ENCODE data around the gene MAML3.

MAML3 gene

GRCh38 chr4:139719381-139720101 lies 434.4 kb downstream of the MAML3 start:
- Histone ChIP-seq H3K4me1 (peaks cover 0 to 7% (median 0%) of the 10 kb centered on the region in 4 donors), H3K4me3 (no peak overlapping the region), H3K9me3 (no peaks in the 10 kb centered on the region), H3K27ac (no peak overlapping the region), H3K27me3 (no peaks in the 10 kb centered on the region), H3K36me3 (peaks cover 10 to 29% (median 24%) of the 10 kb centered on the region in 3 donors)
- DNase-seq: no peak
- intact Hi-C loops (cut with DNase I; ENCODE audit: low total_unique reads): no loop called here
- TF ChIP-seq, protein P1, sequence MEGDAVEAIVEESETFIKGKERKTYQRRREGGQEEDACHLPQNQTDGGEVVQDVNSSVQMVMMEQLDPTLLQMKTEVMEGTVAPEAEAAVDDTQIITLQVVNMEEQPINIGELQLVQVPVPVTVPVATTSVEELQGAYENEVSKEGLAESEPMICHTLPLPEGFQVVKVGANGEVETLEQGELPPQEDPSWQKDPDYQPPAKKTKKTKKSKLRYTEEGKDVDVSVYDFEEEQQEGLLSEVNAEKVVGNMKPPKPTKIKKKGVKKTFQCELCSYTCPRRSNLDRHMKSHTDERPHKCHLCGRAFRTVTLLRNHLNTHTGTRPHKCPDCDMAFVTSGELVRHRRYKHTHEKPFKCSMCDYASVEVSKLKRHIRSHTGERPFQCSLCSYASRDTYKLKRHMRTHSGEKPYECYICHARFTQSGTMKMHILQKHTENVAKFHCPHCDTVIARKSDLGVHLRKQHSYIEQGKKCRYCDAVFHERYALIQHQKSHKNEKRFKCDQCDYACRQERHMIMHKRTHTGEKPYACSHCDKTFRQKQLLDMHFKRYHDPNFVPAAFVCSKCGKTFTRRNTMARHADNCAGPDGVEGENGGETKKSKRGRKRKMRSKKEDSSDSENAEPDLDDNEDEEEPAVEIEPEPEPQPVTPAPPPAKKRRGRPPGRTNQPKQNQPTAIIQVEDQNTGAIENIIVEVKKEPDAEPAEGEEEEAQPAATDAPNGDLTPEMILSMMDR (IDR thresholded peaks at IDR 0.05): no peak

DNA sequence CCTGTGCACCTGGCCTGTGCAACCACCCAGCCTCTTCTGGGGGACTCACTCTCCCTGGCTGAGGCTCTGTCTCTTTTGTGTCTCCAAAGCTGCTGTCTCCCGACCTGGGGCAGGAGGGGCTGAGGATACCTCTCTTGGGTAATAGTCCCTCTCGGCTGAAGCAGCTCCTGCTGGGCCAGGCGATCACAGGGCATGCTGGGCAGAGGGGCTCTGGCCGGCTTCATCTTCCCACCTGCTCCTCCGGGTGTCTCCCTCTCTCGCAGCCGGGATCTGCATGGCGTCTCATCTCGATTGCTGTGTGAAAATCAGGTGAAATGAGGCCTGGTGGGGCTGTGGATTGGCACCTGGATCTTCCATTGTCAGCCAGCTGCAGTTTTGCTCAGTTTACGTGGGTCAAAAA lies 435.2 kb downstream of the MAML3 start:
- TF ChIP-seq, protein P1 (IDR thresholded peaks at IDR 0.05): no peak
- peaks cover 10 to 29% (median 24%) of the 10 kb centered on the region in 3 donors for H3K36me3 ChIP-seq
- H3K4me1 ChIP-seq: peaks cover 0 to 7% (median 0%) of the 10 kb centered on the region in 4 donors
- no peak overlapping the region for H3K4me3 ChIP-seq
- intact Hi-C loops (cut with DNase I; ENCODE audit: low total_unique reads): no loop called here
- no peak overlapping the region for H3K27ac ChIP-seq
- no peaks in the 10 kb centered on the region for H3K9me3 ChIP-seq
- DNase-seq: no peak
- H3K27me3 ChIP-seq: no peaks in the 10 kb centered on the region

- peaks cover 0 to 7% (median 0%) of the 10 kb centered on the region in 4 donors for H3K4me1 ChIP-seq
- H3K27ac ChIP-seq: no peak overlapping the region
- DNase-seq: no peak
- peaks cover 10 to 29% (median 24%) of the 10 kb centered on the region in 3 donors for H3K36me3 ChIP-seq
- no peaks in the 10 kb centered on the region for H3K9me3 ChIP-seq
- intact Hi-C loops (cut with DNase I; ENCODE audit: low total_unique reads): no loop called here
- H3K27me3 ChIP-seq: no peaks in the 10 kb centered on the region
- no peak overlapping the region for H3K4me3 ChIP-seq
- TF ChIP-seq, protein P1 (IDR thresholded peaks at IDR 0.05): no peak
Observed at GRCh38 chr4:139718358-139718757, 435.6 kb downstream of the MAML3 start.

DNA sequence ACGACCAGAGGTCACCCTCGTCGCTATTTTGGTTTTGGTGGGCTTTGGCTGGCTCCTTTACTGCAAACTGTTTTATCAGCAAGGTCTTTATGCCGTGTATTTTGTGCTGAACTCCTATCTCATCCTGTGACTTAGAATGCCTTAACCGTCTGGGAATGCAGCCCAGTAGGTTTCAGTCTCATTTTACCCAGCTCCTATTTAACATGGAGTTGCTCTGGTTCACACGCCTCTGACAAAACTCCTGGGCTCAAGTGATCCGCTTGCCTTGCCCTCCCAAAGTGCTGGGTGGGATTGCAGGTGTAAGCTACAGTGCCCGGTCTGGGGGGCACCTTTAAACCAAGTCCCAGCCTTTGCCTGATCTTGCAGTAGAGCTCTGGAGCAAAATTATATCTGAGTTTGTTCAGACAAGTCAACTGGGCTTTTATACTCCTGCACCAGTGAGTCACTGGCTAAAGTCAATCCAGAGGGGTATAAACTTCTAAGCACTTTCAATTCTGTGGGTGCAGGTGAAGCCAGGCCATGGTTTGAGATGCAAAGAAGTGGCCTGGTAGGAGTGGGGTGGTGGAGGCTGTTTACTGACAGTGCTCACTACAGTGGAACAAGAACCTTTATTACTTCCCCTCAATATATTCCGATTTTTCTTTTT lies 438.1 kb downstream of the MAML3 start:
- peaks cover 10 to 29% (median 24%) of the 10 kb centered on the region in 3 donors for H3K36me3 ChIP-seq
- intact Hi-C loops (cut with DNase I; ENCODE audit: low total_unique reads): no loop called here
- TF ChIP-seq, protein P1 (IDR thresholded peaks at IDR 0.05): no peak
- H3K4me3 ChIP-seq: no peak overlapping the region
- peaks cover 0 to 30% (median 1%) of the 10 kb centered on the region in 4 donors for H3K4me1 ChIP-seq
- H3K27me3 ChIP-seq: no peaks in the 10 kb centered on the region
- H3K27ac ChIP-seq: no peak overlapping the region
- no peaks in the 10 kb centered on the region for H3K9me3 ChIP-seq
- DNase-seq: no peak

DNA sequence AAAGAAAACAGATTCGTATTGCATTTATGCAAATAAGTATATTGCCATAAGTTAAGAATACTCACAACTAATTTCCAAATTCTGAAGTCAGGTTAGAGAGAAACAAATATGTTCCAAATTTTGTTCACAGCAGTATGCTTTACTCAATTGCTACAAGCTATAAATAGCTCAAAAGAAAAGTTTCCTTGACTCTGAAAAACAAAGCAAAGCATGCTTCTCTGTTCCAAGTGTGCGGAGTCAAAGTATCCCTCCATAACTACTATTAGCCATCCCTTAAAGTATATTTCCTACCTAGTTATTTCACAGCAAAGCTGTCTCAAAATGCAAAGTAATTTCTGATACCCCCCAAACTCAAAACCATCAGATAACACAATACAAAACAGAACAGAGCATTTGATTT lies 441.1 kb downstream of the MAML3 start:
- peaks cover 0 to 31% (median 1%) of the 10 kb centered on the region in 4 donors for H3K4me1 ChIP-seq
- TF ChIP-seq, protein P1 (IDR thresholded peaks at IDR 0.05): no peak
- no peaks in the 10 kb centered on the region for H3K27me3 ChIP-seq
- H3K9me3 ChIP-seq: no peaks in the 10 kb centered on the region
- peak overlapping the region in 1 of 2 donors; percentile 32 for H3K27ac ChIP-seq
- no peak overlapping the region for H3K4me3 ChIP-seq
- DNase-seq: no peak
- intact Hi-C loops (cut with DNase I; ENCODE audit: low total_unique reads): no loop called here
- peaks cover 0 to 6% (median 5%) of the 10 kb centered on the region in 3 donors for H3K36me3 ChIP-seq

Measured in tibial artery (tissue), 4 donors.